Inflammatory macrophage (primary cell): Measurements from ENCODE around the gene RNF217.
"Not testable (repeated sequence)": the region's sequence is repeated elsewhere in the genome, so short reads cannot be mapped to it uniquely, and the experiment has no call there.

ENCODE experiments used
- DNase-seq, 2 donors: peaks; one replicate each; pipeline ENCODE4 v3.0.0-alpha.2; 2020 to 2022

Gene RNF217

GRCh38 chr6:125020385-125020784 lies 58.1 kb downstream of the RNF217 start:
- no peak for DNase-seq

GRCh38 chr6:125022391-125022989 lies 60.3 kb downstream of the RNF217 start:
- DNase-seq: no peak

GRCh38 chr6:125025164-125025854 lies 63.1 kb downstream of the RNF217 start:
- no peak for DNase-seq

- DNase-seq: peak in 1 of 2 donors; percentile 11
Observed at GRCh38 chr6:125027287-125027686, 65.0 kb downstream of the RNF217 start.

GRCh38 chr6:125030969-125031368 lies 68.7 kb downstream of the RNF217 start:
- no peak for DNase-seq

DNA sequence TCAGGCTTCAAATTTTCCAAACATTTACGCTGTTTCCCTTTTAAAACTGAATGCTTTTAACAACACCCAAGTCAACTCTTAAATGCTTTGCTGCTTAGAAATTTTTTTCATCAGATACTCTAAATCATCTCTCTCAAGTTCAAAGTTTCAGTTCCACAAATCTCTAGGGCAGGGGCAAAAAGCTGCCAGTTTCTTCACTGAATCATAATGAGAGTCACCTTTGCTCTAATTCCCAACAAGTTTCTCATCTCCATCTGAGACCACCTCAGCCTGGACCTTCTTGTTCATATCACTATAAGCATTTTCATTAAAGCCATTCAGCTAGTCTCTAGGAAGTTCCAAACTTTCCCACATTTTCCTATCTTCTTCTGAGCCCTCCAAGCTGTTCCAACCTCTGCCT lies 69.1 kb downstream of the RNF217 start:
- peak in 1 of 2 donors; percentile 7 for DNase-seq

GRCh38 chr6:125034929-125035328 lies 72.7 kb downstream of the RNF217 start:
- not testable (repeated sequence) for DNase-seq

- not testable (repeated sequence) for DNase-seq
Observed at GRCh38 chr6:125036486-125036885, 74.2 kb downstream of the RNF217 start.

GRCh38 chr6:125037827-125038226 lies 75.6 kb downstream of the RNF217 start:
- no peak for DNase-seq

DNA sequence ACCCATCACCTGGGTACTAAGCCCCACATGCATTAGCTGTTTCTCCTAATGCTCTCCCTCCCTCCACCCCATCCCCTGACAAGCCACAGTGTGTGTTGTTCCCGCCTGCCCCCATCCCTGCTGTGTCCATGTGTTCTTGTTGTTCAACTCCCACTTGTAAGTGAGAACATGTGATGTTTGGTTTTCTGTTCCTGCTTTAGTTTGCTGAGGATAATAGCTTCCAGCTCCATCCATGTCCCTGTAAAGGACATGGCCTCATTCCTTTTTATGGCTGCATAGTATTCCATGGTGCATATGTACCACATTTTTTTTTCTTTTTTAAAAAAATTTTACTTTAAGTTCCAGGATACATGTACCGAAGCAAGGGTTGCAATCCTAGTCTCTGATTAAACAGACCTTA lies 76.7 kb downstream of the RNF217 start:
- no peak for DNase-seq

GRCh38 chr6:125041740-125042459 lies 79.7 kb downstream of the RNF217 start:
- DNase-seq: peak in 1 of 2 donors; percentile 44

- no peak for DNase-seq
Observed at GRCh38 chr6:125044066-125044465, 81.8 kb downstream of the RNF217 start.

- DNase-seq: no peak
Observed at GRCh38 chr6:125044667-125045066, 82.4 kb downstream of the RNF217 start.

GRCh38 chr6:125046107-125046925 lies 84.1 kb downstream of the RNF217 start:
- no peak for DNase-seq

GRCh38 chr6:125048274-125048673 lies 86.0 kb downstream of the RNF217 start:
- DNase-seq: no peak

DNA sequence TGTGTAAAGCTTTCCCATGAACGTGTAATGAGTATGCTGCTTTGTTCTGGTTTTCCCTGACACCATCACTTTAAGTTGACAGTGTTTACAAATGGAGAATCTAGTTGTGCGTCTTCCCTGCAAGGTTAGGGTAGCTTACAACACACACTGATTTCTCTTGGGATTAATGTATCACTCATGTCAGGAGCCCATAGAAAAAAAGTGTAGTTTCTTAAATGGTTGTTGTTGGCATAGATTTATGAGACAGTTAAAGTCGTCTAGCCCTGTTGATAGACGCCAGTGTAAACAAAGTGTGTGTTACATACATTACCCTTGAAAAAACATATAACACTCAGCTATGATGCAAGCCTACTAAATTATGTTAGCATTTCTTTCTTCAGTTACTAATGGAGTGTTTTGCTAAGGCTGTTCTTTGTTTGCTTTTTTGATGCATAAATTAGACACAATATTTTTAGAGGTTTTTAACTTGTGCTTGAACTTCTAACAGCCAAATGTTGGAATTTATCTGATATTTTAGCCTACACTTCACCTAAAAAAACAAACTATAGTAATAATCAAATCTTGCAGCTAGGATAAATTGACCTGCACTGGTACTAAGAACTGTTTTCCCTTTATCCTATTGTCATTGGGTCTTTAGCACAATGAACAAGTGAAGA lies 88.6 kb downstream of the RNF217 start:
- DNase-seq: no peak

DNA sequence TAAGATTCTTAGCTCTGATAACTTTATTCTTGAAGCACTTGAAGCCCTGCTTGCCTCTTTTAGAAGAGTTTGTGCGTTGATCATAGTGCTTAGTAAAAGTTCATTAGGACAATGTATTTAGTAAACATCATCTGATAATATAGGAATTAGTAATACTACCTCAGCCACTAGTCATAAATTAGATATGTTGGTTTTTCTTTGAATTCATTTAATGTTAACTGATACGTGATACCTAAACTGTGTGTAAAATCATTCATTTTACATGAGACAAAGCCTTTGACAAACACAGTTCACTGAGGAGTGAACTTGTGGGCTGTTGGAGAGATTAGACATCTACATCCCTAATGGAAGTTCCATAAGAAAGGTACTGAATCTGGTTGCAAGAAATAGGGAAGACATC lies 91.6 kb downstream of the RNF217 start:
- DNase-seq: no peak

DNA sequence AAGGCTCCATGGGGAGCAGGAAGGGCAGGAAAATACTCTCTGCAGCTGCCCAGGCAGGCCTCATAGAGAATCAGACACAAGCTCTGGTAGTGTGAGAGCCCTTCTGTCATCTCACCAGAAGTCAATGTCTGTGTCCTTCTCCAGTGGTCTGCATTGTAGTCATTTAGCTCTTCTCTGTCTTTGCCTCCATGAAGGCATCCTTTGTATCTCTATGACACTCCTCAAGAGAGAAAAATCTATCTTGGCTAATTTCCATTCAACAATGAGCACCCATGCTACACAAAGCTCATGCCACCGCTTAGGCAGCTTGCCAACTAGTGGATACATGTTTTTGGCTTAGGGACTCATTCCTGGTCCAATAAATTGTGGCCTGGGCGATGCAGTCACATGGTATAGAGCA lies 92.1 kb downstream of the RNF217 start:
- no peak for DNase-seq

DNA sequence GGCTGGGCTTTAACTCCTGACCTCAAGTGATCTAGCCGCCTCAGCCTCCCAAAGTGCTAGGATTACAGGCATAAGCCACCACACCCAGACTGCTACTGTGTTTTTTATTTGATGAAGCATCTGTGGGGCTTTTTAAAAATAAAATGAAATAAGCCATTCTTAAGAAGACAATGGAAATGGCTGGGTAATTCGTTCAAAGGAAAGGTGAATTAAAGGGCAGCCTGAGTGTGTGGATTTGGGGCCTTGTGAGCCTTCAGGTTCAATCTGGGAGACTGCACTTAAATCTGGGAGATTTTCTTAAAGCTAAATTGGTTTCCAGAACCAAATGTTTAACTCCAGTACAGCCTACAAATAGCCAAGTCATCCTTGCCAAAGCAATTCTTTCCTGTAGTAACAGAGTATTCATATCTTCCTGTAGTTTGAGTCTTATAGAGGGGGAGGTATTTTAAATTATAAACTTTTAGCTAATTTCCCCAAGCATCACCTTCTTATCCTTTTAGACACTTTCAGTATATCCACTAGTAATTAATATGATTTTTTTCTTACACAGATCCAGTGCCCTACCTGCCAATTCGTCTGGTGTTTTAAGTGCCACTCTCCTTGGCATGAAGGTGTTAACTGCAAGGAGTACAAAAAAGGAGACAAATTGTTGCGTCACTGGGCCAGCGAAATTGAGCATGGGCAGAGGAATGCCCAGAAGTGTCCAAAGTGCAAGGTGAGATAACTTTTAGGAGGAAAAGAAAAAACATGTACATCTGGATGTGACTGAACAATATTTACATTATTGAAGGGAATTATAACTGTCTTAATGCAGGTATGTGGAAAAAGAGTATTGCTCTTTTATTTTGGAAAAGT lies 95.4 kb downstream of the RNF217 start:
- no peak for DNase-seq

GRCh38 chr6:125058546-125058945 lies 96.3 kb downstream of the RNF217 start:
- no peak for DNase-seq

DNA sequence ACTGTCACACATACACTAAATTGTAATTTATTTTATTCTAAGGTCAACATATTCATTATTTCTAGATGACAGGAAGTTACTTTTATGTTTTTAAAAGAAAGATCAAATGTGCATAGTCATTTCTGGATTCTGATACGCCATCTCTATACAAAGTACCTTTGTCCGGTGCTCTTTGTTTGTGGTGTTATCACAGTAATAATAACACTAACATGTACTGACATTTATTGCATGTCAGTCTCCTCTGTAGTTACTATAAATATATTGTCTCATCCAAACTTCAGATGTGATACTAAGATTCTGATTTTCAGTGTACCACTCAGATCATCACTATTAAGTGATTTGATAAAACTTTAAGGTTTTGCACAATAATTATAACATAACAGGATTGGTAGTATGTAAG lies 101.1 kb downstream of the RNF217 start:
- DNase-seq: no peak
